ENCODE results near the gene TYRP1.

TYRP1 gene

DNA sequence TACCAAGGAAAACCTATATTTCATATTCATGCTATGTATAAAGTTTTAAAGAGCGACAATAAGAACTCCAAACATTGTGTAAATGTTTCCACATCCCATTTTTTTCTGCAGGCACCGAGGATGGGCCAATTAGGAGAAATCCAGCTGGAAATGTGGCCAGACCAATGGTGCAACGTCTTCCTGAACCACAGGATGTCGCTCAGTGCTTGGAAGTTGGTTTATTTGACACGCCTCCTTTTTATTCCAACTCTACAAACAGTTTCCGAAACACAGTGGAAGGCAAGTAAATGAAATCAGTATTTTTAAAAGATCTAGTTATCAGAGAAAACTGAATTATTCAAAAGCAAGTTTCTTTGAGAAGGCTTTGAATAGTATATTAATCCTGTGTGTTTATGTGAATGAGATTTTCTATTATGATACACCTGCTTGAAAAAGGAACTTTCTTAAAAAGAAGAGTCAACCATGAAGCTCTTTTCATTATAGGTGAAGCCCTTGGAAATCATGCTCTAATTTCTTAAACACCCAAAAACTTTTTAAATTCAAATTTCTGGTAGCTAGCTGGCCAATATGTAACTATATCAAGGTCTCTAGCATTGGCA lies 9.1 kb downstream of the TYRP1 start:
- H3K9me3 ChIP-seq (ENCODE audit: insufficient read depth, low read length): no peaks in the 10 kb centered on the region

DNA sequence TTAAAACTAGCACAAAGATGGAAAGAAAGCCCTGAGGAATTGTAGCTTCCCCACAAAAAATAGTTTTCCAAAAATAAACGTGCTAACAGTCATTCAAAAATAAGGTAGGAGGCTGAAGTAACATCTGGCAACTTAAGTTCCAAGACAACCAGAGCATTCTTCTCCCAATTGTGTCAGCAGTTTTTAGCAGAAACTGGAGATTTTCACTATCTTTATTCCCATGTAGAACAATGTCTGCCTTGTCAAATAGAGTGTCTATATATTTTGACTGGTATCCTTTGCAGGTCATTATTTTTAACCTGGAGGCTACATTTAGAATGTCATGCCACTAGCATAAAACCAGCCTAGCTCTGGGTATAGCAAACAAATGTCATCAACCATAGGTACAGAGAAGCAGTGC lies 10.8 kb downstream of the TYRP1 start:
- no peaks in the 10 kb centered on the region for H4K20me1 ChIP-seq (ENCODE audit: insufficient read depth, low read length)
- no peaks in the 10 kb centered on the region for H3K36me3 ChIP-seq (replicated peaks; ENCODE audit: low read depth, low read length)
- no peak overlapping the region for H3K27ac ChIP-seq (ENCODE audit: low read length)
- no peak overlapping the region for H2AFZ ChIP-seq (ENCODE audit: low read depth, low read length)
- H3K79me2 ChIP-seq (ENCODE audit: low read length): no peaks in the 10 kb centered on the region
- H3K4me2 ChIP-seq (ENCODE audit: low read length): no peak overlapping the region
- H3K4me3 ChIP-seq (ENCODE audit: low read length): no peak overlapping the region
- no peak overlapping the region for H3K9ac ChIP-seq (ENCODE audit: low read length)
- H3K4me1 ChIP-seq (ENCODE audit: low read length): no peaks in the 10 kb centered on the region
- TF ChIP-seq EZH2phosphoT487 (IDR thresholded peaks at IDR 0.05; ENCODE audit: low read depth) (no peak), CTCF (IDR thresholded peaks at IDR 0.05; ENCODE audit: low read depth, low read length) (no peak)
- H3K27me3 ChIP-seq (ENCODE audit: low read depth, low read length): no peaks in the 10 kb centered on the region
- H3K9me3 ChIP-seq (ENCODE audit: insufficient read depth, low read length): no peaks in the 10 kb centered on the region

More for the DNA sequence above, 9.1 kb downstream of the TYRP1 start:
- Histone ChIP-seq H3K4me3 (ENCODE audit: low read length) (no peak overlapping the region), H3K36me3 (replicated peaks; ENCODE audit: low read depth, low read length) (no peaks in the 10 kb centered on the region), H2AFZ (ENCODE audit: low read depth, low read length) (no peak overlapping the region), H4K20me1 (ENCODE audit: insufficient read depth, low read length) (no peaks in the 10 kb centered on the region), H3K4me2 (ENCODE audit: low read length) (no peak overlapping the region), H3K27me3 (ENCODE audit: low read depth, low read length) (no peaks in the 10 kb centered on the region), H3K4me1 (ENCODE audit: low read length) (no peaks in the 10 kb centered on the region), H3K9ac (ENCODE audit: low read length) (no peak overlapping the region), H3K27ac (ENCODE audit: low read length) (no peak overlapping the region), H3K79me2 (ENCODE audit: low read length) (no peaks in the 10 kb centered on the region)
- TF ChIP-seq CTCF (IDR thresholded peaks at IDR 0.05; ENCODE audit: low read depth, low read length) (peak; percentile 15; the same call in 1 of the 2 replicates), EZH2phosphoT487 (IDR thresholded peaks at IDR 0.05; ENCODE audit: low read depth) (no peak)

- no peaks in the 10 kb centered on the region for H3K79me2 ChIP-seq (ENCODE audit: low read length)
- no peak overlapping the region for H3K4me2 ChIP-seq (ENCODE audit: low read length)
- no peak overlapping the region for H3K27ac ChIP-seq (ENCODE audit: low read length)
- no peaks in the 10 kb centered on the region for H3K4me1 ChIP-seq (ENCODE audit: low read length)
- no peak for TF ChIP-seq CTCF (IDR thresholded peaks at IDR 0.05; ENCODE audit: low read depth, low read length)
- TF ChIP-seq EZH2phosphoT487 (IDR thresholded peaks at IDR 0.05; ENCODE audit: low read depth): no peak
- no peaks in the 10 kb centered on the region for H4K20me1 ChIP-seq (ENCODE audit: insufficient read depth, low read length)
- no peak overlapping the region for H3K4me3 ChIP-seq (ENCODE audit: low read length)
- H2AFZ ChIP-seq (ENCODE audit: low read depth, low read length): no peak overlapping the region
- no peaks in the 10 kb centered on the region for H3K27me3 ChIP-seq (ENCODE audit: low read depth, low read length)
- no peaks in the 10 kb centered on the region for H3K36me3 ChIP-seq (replicated peaks; ENCODE audit: low read depth, low read length)
- H3K9me3 ChIP-seq (ENCODE audit: insufficient read depth, low read length): no peaks in the 10 kb centered on the region
- no peak overlapping the region for H3K9ac ChIP-seq (ENCODE audit: low read length)
Observed at GRCh38 chr9:12705738-12706391, 12.7 kb downstream of the TYRP1 start.

- Histone ChIP-seq H3K36me3 (replicated peaks; ENCODE audit: low read depth, low read length) (no peaks in the 10 kb centered on the region), H2AFZ (ENCODE audit: low read depth, low read length) (no peak overlapping the region), H3K27me3 (ENCODE audit: low read depth, low read length) (no peaks in the 10 kb centered on the region), H3K9ac (ENCODE audit: low read length) (no peak overlapping the region), H3K79me2 (ENCODE audit: low read length) (no peaks in the 10 kb centered on the region), H3K27ac (ENCODE audit: low read length) (no peak overlapping the region), H3K4me3 (ENCODE audit: low read length) (no peak overlapping the region), H3K9me3 (ENCODE audit: insufficient read depth, low read length) (no peaks in the 10 kb centered on the region), H3K4me1 (ENCODE audit: low read length) (no peaks in the 10 kb centered on the region), H4K20me1 (ENCODE audit: insufficient read depth, low read length) (no peaks in the 10 kb centered on the region), H3K4me2 (ENCODE audit: low read length) (no peak overlapping the region)
- TF ChIP-seq CTCF (IDR thresholded peaks at IDR 0.05; ENCODE audit: low read depth, low read length) (no peak), EZH2phosphoT487 (IDR thresholded peaks at IDR 0.05; ENCODE audit: low read depth) (no peak)
Observed at GRCh38 chr9:12708562-12709298, 15.5 kb downstream of the TYRP1 start.

All from OCI-LY3 (cell line).